H1 (cell line): ENCODE results near the gene CD300E. TPM values are rescaled to one million over a fixed set of nuclear protein-coding genes. Genes with fewer than 3 reads are reported as not detected.
"Not testable (repeated sequence)": the region's sequence is repeated elsewhere in the genome, so short reads cannot be mapped to it uniquely, and the experiment has no call there.

Source experiments
- CTCF ChIA-PET: fragments of 300-600 bp; sonication (Branson Sonifier 250); formaldehyde crosslinking; loops from one replicate; lab custom pipeline; 2021; ENCODE audit not compliant: partially characterized antibody; lab: Charles Lee
- POLR2A ChIA-PET: fragments of 300-600 bp; sonication (Branson Sonifier 250); formaldehyde crosslinking; loops from one replicate; lab custom pipeline; 2021; ENCODE audit warnings: inconsistent platforms; ENCODE audit not compliant: partially characterized antibody; lab: Charles Lee
- DNase-seq, 2 experiments: peaks; one replicate each; pipeline versions ENCODE4 v3.0.0 to v3.0.0-alpha.2; 2010 to 2022; ENCODE audit warnings: low spot score in 2 of 2, low read depth in 1 of 2, mixed read lengths in 1 of 2
- FAIRE-seq: peaks from 2 replicates; lab custom pipeline; 2011; peaks lifted over from hg19 to GRCh38; lab: Jason Lieb, UNC
- H2AFZ ChIP-seq: 2 replicates; pipeline ENCODE4 v1.8.1; 2012; ENCODE audit warnings: low read length, inconsistent platforms
- H2AK5ac ChIP-seq: 2 replicates; pipeline ENCODE4 v1.6.1; 2013; ENCODE audit warnings: low read depth, low read length
- H2BK120ac ChIP-seq: replicated peaks from 2 replicates; pipeline ENCODE3; 2013; ENCODE audit warnings: low read depth, low read length, inconsistent platforms
- H2BK12ac ChIP-seq: 2 replicates; pipeline ENCODE4 v1.6.1; 2013; ENCODE audit warnings: low read depth, low read length
- H2BK15ac ChIP-seq: 2 replicates; pipeline ENCODE4 v1.6.1; 2013; ENCODE audit warnings: low read length
- H2BK20ac ChIP-seq: 2 replicates; pipeline ENCODE4 v1.6.1; 2013; ENCODE audit warnings: low read length
- H2BK5ac ChIP-seq: 2 replicates; pipeline ENCODE4 v1.6.1; 2013; ENCODE audit warnings: low read depth, low read length
- H3K14ac ChIP-seq: 2 replicates; pipeline ENCODE4 v1.6.1; 2013; ENCODE audit warnings: inconsistent platforms; ENCODE audit not compliant: insufficient read length
- H3K18ac ChIP-seq: 2 replicates; pipeline ENCODE4 v1.6.1; 2013; ENCODE audit warnings: low read length; ENCODE audit errors: extremely low read depth
- H3K23ac ChIP-seq: 2 replicates; pipeline ENCODE4 v1.6.1; 2013; ENCODE audit warnings: inconsistent platforms; ENCODE audit not compliant: insufficient read length
- H3K23me2 ChIP-seq: 2 replicates; pipeline ENCODE4 v1.6.1; 2013; ENCODE audit warnings: low read depth, low read length
- H3K27ac ChIP-seq: 2 replicates; pipeline ENCODE4 v1.6.1; 2011; ENCODE audit warnings: low read depth, low read length, inconsistent platforms
- H3K27me3 ChIP-seq, 4 experiments: replicated peaks in 1 of 4; 1 replicate in 1 of 4; 2 replicates in 3 of 4; pipeline versions ENCODE4 v1.6.1 to v1.8.1; 2011 to 2013; ENCODE audit warnings: low read length in 3 of 4, mild to moderate bottlenecking in 3 of 4, inconsistent platforms in 2 of 4, mixed read lengths in 2 of 4, moderate library complexity in 1 of 4; ENCODE audit not compliant: control insufficient read depth in 3 of 4, insufficient read depth in 3 of 4; ENCODE audit errors: extremely low read depth in 1 of 4
- H3K36me3 ChIP-seq, 4 experiments: 2 replicates each; pipeline versions ENCODE4 v1.6.1 to v1.8.1; 2011 to 2013; ENCODE audit warnings: mild to moderate bottlenecking in 4 of 4, low read length in 3 of 4, moderate library complexity in 2 of 4, control low read depth in 1 of 4, inconsistent platforms in 1 of 4; ENCODE audit not compliant: insufficient read depth in 4 of 4, control insufficient read depth in 2 of 4
- H3K4ac ChIP-seq: replicated peaks from 2 replicates; pipeline ENCODE3; 2013; ENCODE audit warnings: low read length, low read depth, mixed read lengths, inconsistent platforms; ENCODE audit not compliant: insufficient read length
- H3K4me1 ChIP-seq, 4 experiments: replicated peaks in 1 of 4; 1 replicate in 1 of 4; 2 replicates in 3 of 4; pipeline versions ENCODE4 v1.6.1 to v1.8.1; 2011 to 2013; ENCODE audit warnings: low read length in 3 of 4, inconsistent platforms in 2 of 4, mixed read lengths in 1 of 4; ENCODE audit not compliant: insufficient read depth in 4 of 4, control insufficient read depth in 3 of 4
- H3K4me2 ChIP-seq, 2 experiments: 2 replicates each; pipeline versions ENCODE4 v1.6.1 to v1.8.1; 2011 to 2013; ENCODE audit warnings: low read depth in 2 of 2, low read length in 2 of 2, control low read depth in 1 of 2, inconsistent platforms in 1 of 2, mild to moderate bottlenecking in 1 of 2; ENCODE audit not compliant: insufficient read depth in 1 of 2
- H3K4me3 ChIP-seq, 4 experiments: fragments of 200-600, 300-600 bp in 1 of 4; sonication (generic), shearing (Covaris generic), sonication (Bioruptor Twin) in 1 of 4; 2 replicates each; pipeline versions ENCODE4 v1.5.1 to v1.8.1; 2011 to 2016; ENCODE audit warnings: low read length in 4 of 4, low read depth in 3 of 4, control low read depth in 2 of 4, inconsistent platforms in 2 of 4, mild to moderate bottlenecking in 2 of 4, mixed read lengths in 1 of 4, moderate library complexity in 1 of 4; ENCODE audit not compliant: insufficient read depth in 2 of 4; ENCODE audit errors: extremely low read depth in 1 of 4
- H3K56ac ChIP-seq: replicated peaks from 2 replicates; pipeline ENCODE3; 2013; ENCODE audit warnings: low read depth, mild to moderate bottlenecking, mixed read lengths, low read length, inconsistent platforms; ENCODE audit not compliant: insufficient read length
- H3K79me1 ChIP-seq: 2 replicates; pipeline ENCODE4 v1.6.1; 2013; ENCODE audit warnings: low read depth, low read length, control low read depth
- H3K79me2 ChIP-seq, 2 experiments: 2 replicates each; pipeline versions ENCODE4 v1.6.1 to v1.8.1; 2012 to 2013; ENCODE audit warnings: low read length in 2 of 2, mild to moderate bottlenecking in 2 of 2, inconsistent platforms in 1 of 2; ENCODE audit not compliant: insufficient read depth in 2 of 2, control insufficient read depth in 1 of 2
- H3K9ac ChIP-seq, 4 experiments: replicated peaks in 1 of 4; 1 replicate in 1 of 4; 2 replicates in 3 of 4; pipeline versions ENCODE4 v1.6.1 to v1.8.1; 2011 to 2013; ENCODE audit warnings: low read depth in 3 of 4, low read length in 3 of 4, control low read depth in 2 of 4, mild to moderate bottlenecking in 2 of 4, moderate library complexity in 2 of 4, inconsistent platforms in 1 of 4; ENCODE audit errors: extremely low read depth in 1 of 4
- H3K9me3 ChIP-seq, 2 experiments: 2 replicates each; pipeline versions ENCODE4 v1.6.1 to v1.8.1; 2012 to 2013; ENCODE audit warnings: mild to moderate bottlenecking in 2 of 2, moderate library complexity in 2 of 2, control low read depth in 1 of 2, inconsistent platforms in 1 of 2, low read depth in 1 of 2, low read length in 1 of 2, mixed read lengths in 1 of 2; ENCODE audit not compliant: insufficient read depth in 2 of 2
- H4K20me1 ChIP-seq, 2 experiments: replicated peaks in 1 of 2; 2 replicates each; pipeline versions ENCODE3 to v1.8.1; 2011 to 2013; ENCODE audit warnings: inconsistent platforms in 2 of 2, low read length in 2 of 2, mild to moderate bottlenecking in 1 of 2; ENCODE audit not compliant: insufficient read depth in 2 of 2, control insufficient read depth in 1 of 2
- H4K5ac ChIP-seq: 2 replicates; pipeline ENCODE4 v1.6.1; 2013; ENCODE audit warnings: low read length, low read depth, mixed read lengths, inconsistent platforms; ENCODE audit not compliant: insufficient read length
- H4K8ac ChIP-seq: 2 replicates; pipeline ENCODE4 v1.8.0; 2013; ENCODE audit warnings: mild to moderate bottlenecking, moderate library complexity, low read length, inconsistent platforms; ENCODE audit not compliant: insufficient read depth; ENCODE audit errors: extremely low read depth
- H4K91ac ChIP-seq: replicated peaks from 2 replicates; pipeline ENCODE3; 2013; ENCODE audit warnings: low read length, mixed read lengths, inconsistent platforms; ENCODE audit not compliant: insufficient read length
- WGBS, 2 experiments: shearing (Covaris generic) in 1 of 2; methylation state at CpG; one replicate each; pipeline versions ENCODE4 v1.1.6 to v1.1.7; 2013 to 2015; ENCODE audit warnings: low lambda C conversion rate in 2 of 2, mixed read lengths in 2 of 2, inconsistent platforms in 1 of 2, low coverage in 1 of 2, missing lambda C conversion rate in 1 of 2; ENCODE audit not compliant: insufficient replicate concordance in 2 of 2, insufficient coverage in 1 of 2, insufficient read length in 1 of 2; ENCODE audit errors: extremely low coverage in 1 of 2, missing lambda C conversion rate in 1 of 2; 5-methylcytosine and 5-hydroxymethylcytosine counted together
- polyA plus RNA-seq, 7 experiments: library from polyadenylated mRNA; depleted of rRNA in 3 of 7; stranded (reverse) in 5 of 7; unstranded in 2 of 7; fragments of >200 nt in 5 of 7; fragments of 200-250 nt in 2 of 7; gene quantifications; 1 replicate in 5 of 7; 2 replicates in 1 of 7; 4 replicates in 1 of 7; pipeline versions ENCODE4 v1.2.1 to v1.2.3, GENCODE V29; 2011 to 2013; ENCODE audit warnings: missing spikeins in 2 of 7, mixed read lengths in 2 of 7
- total RNA-seq: library from RNA; stranded (reverse); fragmentation: NEBNext Ultra II Directional; extraction: Animal tissue kit (Norgen Biotek cat#: 25700); gene quantifications from 2 replicates; pipeline ENCODE4 v1.2.1, GENCODE V29; 2021

CD300E gene
- total and polyA plus RNA-seq, 2 of the 8 experiments (the other 6 are each of a cell fraction or from before 2014, with no cell fraction given): not detected

DNA sequence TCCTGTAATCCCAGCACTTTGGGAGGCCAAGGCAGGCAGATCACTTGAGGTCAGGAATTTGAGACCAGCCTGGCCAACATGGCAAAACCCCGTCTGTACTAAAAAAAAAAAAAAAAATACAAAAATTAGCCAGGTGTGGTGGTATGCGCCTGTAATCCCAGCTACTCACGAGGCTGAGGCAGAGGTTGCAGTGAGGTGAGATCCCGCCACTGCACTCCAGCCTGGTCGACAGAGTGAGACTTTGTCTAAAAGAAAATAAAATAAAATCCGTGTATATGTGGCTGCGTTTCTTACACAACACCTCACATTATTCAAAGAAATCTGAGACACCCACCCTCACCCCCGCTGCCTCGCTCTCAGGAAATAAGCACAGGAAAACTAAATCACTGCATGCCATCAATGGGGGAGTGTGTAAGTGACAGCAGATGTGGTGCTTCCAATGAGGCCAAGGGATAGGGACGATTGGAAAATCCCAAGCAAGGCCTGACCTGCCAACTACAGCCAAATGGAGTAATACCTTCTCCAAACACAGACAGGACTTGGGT, 13.1 kb upstream of the CD300E start:
- DNase-seq, H3K79me1 ChIP-seq, H4K8ac ChIP-seq, H4K91ac ChIP-seq, H3K79me2 ChIP-seq, FAIRE-seq, H2BK15ac ChIP-seq, H3K4me3 ChIP-seq, H3K9ac ChIP-seq, H3K4me2 ChIP-seq, H3K23me2 ChIP-seq, H3K9me3 ChIP-seq, H3K27me3 ChIP-seq, H2AFZ ChIP-seq, H3K23ac ChIP-seq, H2BK5ac ChIP-seq, H2BK120ac ChIP-seq, H3K56ac ChIP-seq, H2BK12ac ChIP-seq, H2AK5ac ChIP-seq, H4K20me1 ChIP-seq, H3K4ac ChIP-seq, H3K14ac ChIP-seq, H4K5ac ChIP-seq, H2BK20ac ChIP-seq, H3K36me3 ChIP-seq, H3K27ac ChIP-seq, H3K18ac ChIP-seq: not testable (repeated sequence)
- H3K4me1 ChIP-seq: peaks cover 8 to 23% (median 13%) of the 10 kb centered on the region in 4 experiments
- CTCF ChIA-PET: interaction anchor here (0.6 to 0.9 kb wide), 3 partner anchors 10 to 95 kb away, joined by 3 to 6 read pairs (median 3); no protein-coding TSS in a partner anchor
- 75% methylated on average over 8 of the region's 10 CpGs; no CpG with 5 or more reads in 1 of the 2 experiments for WGBS, 2 experiments
- POLR2A ChIA-PET: interaction anchor here (1.1 kb wide), 1 partner anchor 8 kb away, joined by 3 read pairs; no protein-coding TSS in a partner anchor
